ENCODE results near the gene CDS2. TPM values are rescaled to one million over a fixed set of nuclear protein-coding genes. Genes with fewer than 3 reads are reported as not detected.
"Not testable (repeated sequence)": the region's sequence is repeated elsewhere in the genome, so short reads cannot be mapped to it uniquely, and the experiment has no call there.

Gene CDS2
- 10 to 100 TPM; 37.5 to 41.9 TPM for total RNA-seq

GRCh38 chr20:5126512-5127203 is at the start of gene CDS2:
Gene CDS2 (plus strand): TSS chr20:5127008. CDS start chr20:5127093, 85 bp downstream.
- peak within 1 kb of the TSS; percentile 96 for H3K27ac Mint-ChIP-seq
- H3K27me3 Mint-ChIP-seq, result no peaks in the 10 kb centered on the region
- peak; percentile 100 for DNase-seq
- peaks cover 25% of the 10 kb centered on the region for H3K4me1 Mint-ChIP-seq
- no peaks in the 10 kb centered on the region for H3K9me3 Mint-ChIP-seq
- peak within 1 kb of the TSS; percentile 94 for H3K4me3 Mint-ChIP-seq
- peaks cover 3% of the 10 kb centered on the region for H3K36me3 Mint-ChIP-seq

GRCh38 chr20:5077761-5078387 is 48.9 kb upstream of the CDS2 start:
- Mint-ChIP-seq H3K27me3 (no peaks in the 10 kb centered on the region), H3K36me3 (no peaks in the 10 kb centered on the region), H3K27ac (peak overlapping the region; percentile 94), H3K9me3 (no peaks in the 10 kb centered on the region), H3K4me1 (peaks cover 42% of the 10 kb centered on the region), H3K4me3 (peak overlapping the region; percentile 64)
- DNase-seq, result peak; percentile 8

GRCh38 chr20:5078399-5078958 is 48.3 kb upstream of the CDS2 start:
- H3K27me3 Mint-ChIP-seq, result no peaks in the 10 kb centered on the region
- peaks cover 42% of the 10 kb centered on the region for H3K4me1 Mint-ChIP-seq
- DNase-seq, result peak; percentile 81
- H3K9me3 Mint-ChIP-seq, result no peaks in the 10 kb centered on the region
- H3K27ac Mint-ChIP-seq, result peak overlapping the region; percentile 94
- H3K4me3 Mint-ChIP-seq, result peak overlapping the region; percentile 64
- H3K36me3 Mint-ChIP-seq, result no peaks in the 10 kb centered on the region

GRCh38 chr20:5080384-5080877 is 46.4 kb upstream of the CDS2 start:
- Mint-ChIP-seq H3K36me3 (peaks cover 3% of the 10 kb centered on the region), H3K4me3 (no peak overlapping the region), H3K27me3 (no peaks in the 10 kb centered on the region), H3K27ac (peak overlapping the region; percentile 65), H3K4me1 (peaks cover 36% of the 10 kb centered on the region), H3K9me3 (no peaks in the 10 kb centered on the region)
- DNase-seq, result peak; percentile 16

- H3K4me3 Mint-ChIP-seq, result no peak overlapping the region
- no peaks in the 10 kb centered on the region for H3K27me3 Mint-ChIP-seq
- peaks cover 3% of the 10 kb centered on the region for H3K36me3 Mint-ChIP-seq
- H3K27ac Mint-ChIP-seq, result no peak overlapping the region
- peaks cover 13% of the 10 kb centered on the region for H3K4me1 Mint-ChIP-seq
- no peak for DNase-seq
- no peaks in the 10 kb centered on the region for H3K9me3 Mint-ChIP-seq
These were observed 41.4 kb upstream of the CDS2 start for GRCh38 chr20:5085380-5085779.

- H3K4me3 Mint-ChIP-seq, result no peak overlapping the region
- H3K27ac Mint-ChIP-seq, result no peak overlapping the region
- H3K27me3 Mint-ChIP-seq, result no peaks in the 10 kb centered on the region
- no peak for DNase-seq
- no peaks in the 10 kb centered on the region for H3K9me3 Mint-ChIP-seq
- H3K36me3 Mint-ChIP-seq, result peaks cover 5% of the 10 kb centered on the region
- peaks cover 10% of the 10 kb centered on the region for H3K4me1 Mint-ChIP-seq
These were observed 38.1 kb upstream of the CDS2 start for GRCh38 chr20:5088688-5089087.

- Mint-ChIP-seq H3K4me3 (no peak overlapping the region), H3K27ac (peak overlapping the region; percentile 81), H3K36me3 (peaks cover 4% of the 10 kb centered on the region), H3K9me3 (no peaks in the 10 kb centered on the region), H3K4me1 (peaks cover 10% of the 10 kb centered on the region), H3K27me3 (no peaks in the 10 kb centered on the region)
- no peak for DNase-seq
These were observed 36.6 kb upstream of the CDS2 start for GRCh38 chr20:5090191-5090590.

- peaks cover 7% of the 10 kb centered on the region for H3K36me3 Mint-ChIP-seq
- H3K27me3 Mint-ChIP-seq, result no peaks in the 10 kb centered on the region
- H3K4me3 Mint-ChIP-seq, result no peak overlapping the region
- H3K27ac Mint-ChIP-seq, result no peak overlapping the region
- no peaks in the 10 kb centered on the region for H3K9me3 Mint-ChIP-seq
- H3K4me1 Mint-ChIP-seq, result peaks cover 10% of the 10 kb centered on the region
- no peak for DNase-seq
These were observed 34.9 kb upstream of the CDS2 start for GRCh38 chr20:5091902-5092301.

GRCh38 chr20:5092765-5093339 is 34.0 kb upstream of the CDS2 start:
- Mint-ChIP-seq H3K9me3 (no peaks in the 10 kb centered on the region), H3K4me1 (peaks cover 10% of the 10 kb centered on the region), H3K27ac (no peak overlapping the region), H3K27me3 (no peaks in the 10 kb centered on the region), H3K36me3 (peaks cover 7% of the 10 kb centered on the region), H3K4me3 (no peak overlapping the region)
- DNase-seq, result no peak

GRCh38 chr20:5095454-5095853 is 31.4 kb upstream of the CDS2 start:
- Mint-ChIP-seq H3K27ac (no peak overlapping the region), H3K27me3 (no peaks in the 10 kb centered on the region), H3K4me1 (peaks cover 4% of the 10 kb centered on the region), H3K4me3 (no peak overlapping the region), H3K36me3 (peaks cover 19% of the 10 kb centered on the region), H3K9me3 (no peaks in the 10 kb centered on the region)
- DNase-seq, result no peak

GRCh38 chr20:5095931-5096330 is 30.9 kb upstream of the CDS2 start:
- peaks cover 5% of the 10 kb centered on the region for H3K4me1 Mint-ChIP-seq
- DNase-seq, result no peak
- no peaks in the 10 kb centered on the region for H3K27me3 Mint-ChIP-seq
- H3K4me3 Mint-ChIP-seq, result no peak overlapping the region
- H3K27ac Mint-ChIP-seq, result no peak overlapping the region
- peaks cover 22% of the 10 kb centered on the region for H3K36me3 Mint-ChIP-seq
- H3K9me3 Mint-ChIP-seq, result no peaks in the 10 kb centered on the region

- peaks cover 5% of the 10 kb centered on the region for H3K4me1 Mint-ChIP-seq
- H3K4me3 Mint-ChIP-seq, result no peak overlapping the region
- no peaks in the 10 kb centered on the region for H3K27me3 Mint-ChIP-seq
- peaks cover 22% of the 10 kb centered on the region for H3K36me3 Mint-ChIP-seq
- no peak overlapping the region for H3K27ac Mint-ChIP-seq
- DNase-seq, result no peak
- no peaks in the 10 kb centered on the region for H3K9me3 Mint-ChIP-seq
These were observed 30.3 kb upstream of the CDS2 start for GRCh38 chr20:5096463-5096862.

- H3K36me3 Mint-ChIP-seq, result peaks cover 31% of the 10 kb centered on the region
- H3K27me3 Mint-ChIP-seq, H3K9me3 Mint-ChIP-seq, H3K27ac Mint-ChIP-seq, DNase-seq, H3K4me1 Mint-ChIP-seq, H3K4me3 Mint-ChIP-seq: not testable (repeated sequence)
These were observed 27.8 kb upstream of the CDS2 start for GRCh38 chr20:5099009-5099408.

- H3K9me3 Mint-ChIP-seq, DNase-seq, H3K4me3 Mint-ChIP-seq, H3K27me3 Mint-ChIP-seq, H3K27ac Mint-ChIP-seq, H3K4me1 Mint-ChIP-seq: not testable (repeated sequence)
- H3K36me3 Mint-ChIP-seq, result peaks cover 35% of the 10 kb centered on the region
These were observed 26.9 kb upstream of the CDS2 start for GRCh38 chr20:5099909-5100308.

- Mint-ChIP-seq H3K36me3 (peaks cover 35% of the 10 kb centered on the region), H3K27me3 (no peaks in the 10 kb centered on the region), H3K4me3 (no peak overlapping the region), H3K4me1 (peaks cover 6% of the 10 kb centered on the region), H3K9me3 (no peaks in the 10 kb centered on the region), H3K27ac (no peak overlapping the region)
- peak; percentile 64 for DNase-seq
These were observed 26.0 kb upstream of the CDS2 start for GRCh38 chr20:5100684-5101347.
